ENCODE data around the gene CAMK1G. TPM values are rescaled to one million over a fixed set of nuclear protein-coding genes. Genes with fewer than 3 reads are reported as not detected.

Gene CAMK1G
- total RNA-seq, 1 donor from 2014 or later, result not detected

GRCh38 chr1:209616366-209617046 lies 33.0 kb downstream of the CAMK1G start:
- TF ChIP-seq CTCF (IDR thresholded peaks at IDR 0.05; ENCODE audit: borderline replicate concordance), result no peak
- Histone ChIP-seq H3K27ac (replicated peaks) (peak overlapping the region; percentile 72), H3K9me3 (replicated peaks) (no peaks in the 10 kb centered on the region), H3K27me3 (ENCODE audit: low read depth) (no peaks in the 10 kb centered on the region), H3K36me3 (no peaks in the 10 kb centered on the region), H3K4me3 (no peak overlapping the region), H3K4me1 (peaks cover 52% of the 10 kb centered on the region)
- intact Hi-C loops (cut with micrococcal nuclease), result no loop called here
- no peak for DNase-seq

- DNase-seq, result no peak
- no peak for TF ChIP-seq CTCF (IDR thresholded peaks at IDR 0.05; ENCODE audit: borderline replicate concordance)
- no peaks in the 10 kb centered on the region for H3K36me3 ChIP-seq
- intact Hi-C loops (cut with micrococcal nuclease), result no loop called here
- H3K9me3 ChIP-seq (replicated peaks), result no peaks in the 10 kb centered on the region
- peak overlapping the region; percentile 72 for H3K27ac ChIP-seq (replicated peaks)
- H3K27me3 ChIP-seq (ENCODE audit: low read depth), result no peaks in the 10 kb centered on the region
- H3K4me1 ChIP-seq, result peaks cover 59% of the 10 kb centered on the region
- no peak overlapping the region for H3K4me3 ChIP-seq
These were observed 33.6 kb downstream of the CAMK1G start for GRCh38 chr1:209617047-209617673.

- Histone ChIP-seq H3K4me3 (no peak overlapping the region), H3K27ac (replicated peaks) (peak overlapping the region; percentile 72), H3K27me3 (ENCODE audit: low read depth) (no peaks in the 10 kb centered on the region), H3K4me1 (peaks cover 64% of the 10 kb centered on the region), H3K9me3 (replicated peaks) (no peaks in the 10 kb centered on the region), H3K36me3 (no peaks in the 10 kb centered on the region)
- no peak for DNase-seq
- intact Hi-C loops (cut with micrococcal nuclease), result no loop called here
- no peak for TF ChIP-seq CTCF (IDR thresholded peaks at IDR 0.05; ENCODE audit: borderline replicate concordance)
These were observed 34.2 kb downstream of the CAMK1G start for GRCh38 chr1:209617755-209618154.

- no peaks in the 10 kb centered on the region for H3K36me3 ChIP-seq
- no peak overlapping the region for H3K4me3 ChIP-seq
- no peaks in the 10 kb centered on the region for H3K9me3 ChIP-seq (replicated peaks)
- TF ChIP-seq CTCF (IDR thresholded peaks at IDR 0.05; ENCODE audit: borderline replicate concordance), result no peak
- H3K27ac ChIP-seq (replicated peaks), result peak overlapping the region; percentile 72
- H3K27me3 ChIP-seq (ENCODE audit: low read depth), result no peaks in the 10 kb centered on the region
- peaks cover 64% of the 10 kb centered on the region for H3K4me1 ChIP-seq
- intact Hi-C loops (cut with micrococcal nuclease), result no loop called here
- DNase-seq, result no peak
These were observed 34.8 kb downstream of the CAMK1G start for GRCh38 chr1:209618291-209618690.

GRCh38 chr1:209618756-209619420 lies 35.4 kb downstream of the CAMK1G start:
- H3K4me1 ChIP-seq, result peaks cover 64% of the 10 kb centered on the region
- H3K27ac ChIP-seq (replicated peaks), result peak overlapping the region; percentile 72
- no peak for TF ChIP-seq CTCF (IDR thresholded peaks at IDR 0.05; ENCODE audit: borderline replicate concordance)
- H3K36me3 ChIP-seq, result no peaks in the 10 kb centered on the region
- peak; percentile 56 for DNase-seq
- no peaks in the 10 kb centered on the region for H3K27me3 ChIP-seq (ENCODE audit: low read depth)
- no peak overlapping the region for H3K4me3 ChIP-seq
- no peaks in the 10 kb centered on the region for H3K9me3 ChIP-seq (replicated peaks)
- intact Hi-C loops (cut with micrococcal nuclease), result no loop called here

Measured in left ventricle myocardium inferior (tissue), 1 donor.